B cell (primary cell): ENCODE results near the gene DCDC2C. TPM values are rescaled to one million over a fixed set of nuclear protein-coding genes. Genes with fewer than 3 reads are reported as not detected.

Source experiments
- ATAC-seq: fragments of 200-7000 bp; cut with Tn5 transposase; one replicate; pipeline ENCODE4 v1.10.0; 2021; ENCODE audit warnings: low read depth, mild to moderate bottlenecking, moderate number of reproducible peaks, moderate library complexity
- CTCF ChIA-PET: fragments of 350-600 bp; sonication (Branson Sonifier 250); formaldehyde crosslinking; loops from one replicate; lab custom pipeline; 2021; ENCODE audit warnings: antibody characterized with exemption, inconsistent platforms; lab: Charles Lee
- POLR2A ChIA-PET: fragments of 350-600 bp; sonication (Branson Sonifier 250); formaldehyde crosslinking; loops from one replicate; lab custom pipeline; 2021; ENCODE audit warnings: antibody characterized with exemption; lab: Charles Lee
- DNase-seq: peaks from one replicate; pipeline ENCODE4 v3.0.0; 2013
- H2AFZ ChIP-seq: 2 replicates; pipeline ENCODE4 v1.6.1; 2012; ENCODE audit warnings: mild to moderate bottlenecking, low read depth, low read length; ENCODE audit not compliant: insufficient read depth, poor library complexity, severe bottlenecking
- H3K27ac ChIP-seq, 2 donors: 1 replicate in 1 of 2; 2 replicates in 1 of 2; pipeline ENCODE4 v1.5.1; 2012 to 2013; ENCODE audit warnings: low read length in 2 of 2, mild to moderate bottlenecking in 2 of 2, moderate library complexity in 1 of 2
- H3K27me3 ChIP-seq, 4 experiments: fragments of 200-600 bp in 1 of 4; sonication (generic) in 1 of 4; replicated peaks in 1 of 4; 1 replicate in 2 of 4; 2 replicates in 2 of 4; pipeline versions ENCODE4 v1.6.1 to v1.7.0; 2013 to 2016; ENCODE audit warnings: low read length in 3 of 4, mild to moderate bottlenecking in 2 of 4, mixed read lengths in 1 of 4, moderate library complexity in 1 of 4; ENCODE audit not compliant: insufficient read depth in 4 of 4, control insufficient read depth in 3 of 4; ENCODE audit errors: control extremely low read depth in 1 of 4
- H3K36me3 ChIP-seq, 2 experiments: replicated peaks in 1 of 2; 1 replicate in 1 of 2; 2 replicates in 1 of 2; pipeline versions ENCODE4 v1.6.1 to v1.7.1; 2013; ENCODE audit warnings: low read length in 1 of 2; ENCODE audit not compliant: insufficient read depth in 2 of 2, control insufficient read depth in 1 of 2; ENCODE audit errors: control extremely low read depth in 1 of 2, extremely low read depth in 1 of 2
- H3K4me1 ChIP-seq, 2 donors: fragments of 200-600 bp in 1 of 2; sonication (generic) in 1 of 2; 1 replicate in 1 of 2; 2 replicates in 1 of 2; pipeline versions ENCODE4 v1.5.1 to v1.6.1; 2013 to 2017; ENCODE audit warnings: low read length in 2 of 2; ENCODE audit not compliant: control insufficient read depth in 2 of 2, insufficient read depth in 2 of 2
- H3K4me2 ChIP-seq: replicated peaks from 2 replicates; pipeline ENCODE3; 2012; ENCODE audit warnings: mild to moderate bottlenecking, low read depth, low read length; ENCODE audit not compliant: poor library complexity, severe bottlenecking
- H3K4me3 ChIP-seq, 5 experiments: fragments of 200-600 bp in 1 of 5; sonication (generic) in 1 of 5; 1 replicate in 3 of 5; 2 replicates in 2 of 5; pipeline versions ENCODE4 v1.5.1 to v1.7.0; 2011 to 2016; ENCODE audit warnings: low read length in 4 of 5, mild to moderate bottlenecking in 4 of 5, low read depth in 2 of 5, control low read depth in 1 of 5, moderate library complexity in 1 of 5; ENCODE audit not compliant: insufficient read depth in 1 of 5; ENCODE audit errors: control extremely low read depth in 1 of 5, extremely low read depth in 1 of 5
- H3K79me2 ChIP-seq: fragments of 200-600 bp; sonication (generic); one replicate; pipeline ENCODE4 v1.6.0; 2016; ENCODE audit warnings: low read length; ENCODE audit not compliant: control insufficient read depth, insufficient read depth
- H3K9ac ChIP-seq: fragments of 200-600 bp; sonication (generic); 2 replicates; pipeline ENCODE4 v1.6.1; 2017; ENCODE audit warnings: mild to moderate bottlenecking, low read length, moderate library complexity
- H3K9me3 ChIP-seq, 3 donors: one replicate each; pipeline versions ENCODE4 v1.6.1 to v1.7.1; 2013; ENCODE audit warnings: low read length in 2 of 3; ENCODE audit not compliant: control insufficient read depth in 2 of 3, insufficient read depth in 1 of 3; ENCODE audit errors: control extremely low read depth in 1 of 3
- H4K20me1 ChIP-seq: 2 replicates; pipeline ENCODE4 v1.6.0; 2012; ENCODE audit warnings: mild to moderate bottlenecking, low read length; ENCODE audit not compliant: insufficient read depth, control insufficient read depth, poor library complexity, severe bottlenecking
- H3K27ac Mint-ChIP-seq: one replicate; pipeline ENCODE4 v1.8.0; 2021; ENCODE audit warnings: mixed read lengths
- H3K27me3 Mint-ChIP-seq: one replicate; pipeline ENCODE4 v1.8.0; 2021; ENCODE audit warnings: mixed read lengths
- H3K4me1 Mint-ChIP-seq: one replicate; pipeline ENCODE4 v1.8.0; 2021; ENCODE audit warnings: mixed read lengths
- H3K4me3 Mint-ChIP-seq: one replicate; pipeline ENCODE4 v1.8.0; 2021; ENCODE audit warnings: mixed read lengths
- H3K9me3 Mint-ChIP-seq: one replicate; pipeline ENCODE4 v1.8.0; 2022; ENCODE audit warnings: mixed read lengths; ENCODE audit not compliant: insufficient read depth
- CTCF ChIP-seq: fragments of 200-600 bp; IDR thresholded peaks from one replicate; pipeline ENCODE4 v1.8.0; 2022; ENCODE audit warnings: antibody characterized with exemption, mild to moderate bottlenecking
- EZH2 ChIP-seq: IDR thresholded peaks from 2 replicates; pipeline ENCODE4 v1.6.1; 2012; ENCODE audit warnings: borderline replicate concordance, low read depth, mild to moderate bottlenecking, moderate library complexity, low read length; ENCODE audit not compliant: insufficient read depth, poor library complexity, severe bottlenecking
- WGBS: methylation state at CpG from one replicate; pipeline ENCODE4 v1.1.5; 2013; ENCODE audit warnings: missing lambda C conversion rate; ENCODE audit not compliant: insufficient coverage; 5-methylcytosine and 5-hydroxymethylcytosine counted together
- intact Hi-C: fragments of 100-400 bp; cut with micrococcal nuclease; formaldehyde crosslinking; loops from one replicate; pipeline ENCODE4 v1.10.0; 2022
- polyA plus RNA-seq: library from polyadenylated mRNA; depleted of rRNA; stranded (reverse); fragments of >200 nt; gene quantifications from 2 replicates; pipeline ENCODE4 v1.2.3, GENCODE V29; 2012
- total RNA-seq, 2 donors: library from RNA; stranded (reverse); fragments of 120-200 nt in 1 of 2; gene quantifications; 1 replicate in 1 of 2; 2 replicates in 1 of 2; pipeline versions ENCODE4 v1.2.3 to v1.2.4, GENCODE V29; 2013 to 2022

The DCDC2C gene
- total and polyA plus RNA-seq, 2 donors (not counting 1 experiment from before 2014, with no cell fraction given): not detected

GRCh38 chr2:3737128-3737527 is 33.8 kb downstream of the DCDC2C start:
- DNase-seq (no peak), ATAC-seq (no peak)
- Mint-ChIP-seq H3K4me3 (no peak overlapping the region), H3K27ac (no peak overlapping the region), H3K9me3 (no peaks in the 10 kb centered on the region), H3K27me3 (peaks cover 5% of the 10 kb centered on the region), H3K4me1 (no peaks in the 10 kb centered on the region)
- no peak overlapping the region for H2AFZ ChIP-seq
- no peak overlapping the region for H3K27ac ChIP-seq
- H3K9ac ChIP-seq: no peak overlapping the region
- no peaks in the 10 kb centered on the region for H3K36me3 ChIP-seq
- intact Hi-C loops: no loop called here
- H3K79me2 ChIP-seq: no peaks in the 10 kb centered on the region
- TF ChIP-seq EZH2 (no peak), CTCF (no peak)
- no peaks in the 10 kb centered on the region for H3K27me3 ChIP-seq
- WGBS: 94% methylated on average over 6 of the region's 9 CpGs
- no peak overlapping the region for H3K4me3 ChIP-seq
- H4K20me1 ChIP-seq: no peaks in the 10 kb centered on the region
- ChIA-PET POLR2A (no interaction called here), CTCF (no interaction called here)
- H3K9me3 ChIP-seq: no peaks in the 10 kb centered on the region
- H3K4me1 ChIP-seq: no peaks in the 10 kb centered on the region
- no peak overlapping the region for H3K4me2 ChIP-seq

GRCh38 chr2:3738454-3738853 is 35.1 kb downstream of the DCDC2C start:
- no peak overlapping the region for H3K27ac Mint-ChIP-seq
- no CpG with 5 or more reads among the region's 3 CpGs for WGBS
- H3K9ac ChIP-seq: no peak overlapping the region

More at GRCh38 chr2:3738454-3738853, 35.1 kb downstream of the DCDC2C start:
- Histone ChIP-seq H3K4me3 (no peak overlapping the region), H3K79me2 (no peaks in the 10 kb centered on the region), H3K9me3 (no peaks in the 10 kb centered on the region), H3K4me1 (no peaks in the 10 kb centered on the region), H4K20me1 (no peaks in the 10 kb centered on the region), H3K4me2 (no peak overlapping the region), H3K27ac (no peak overlapping the region), H3K36me3 (no peaks in the 10 kb centered on the region), H2AFZ (no peak overlapping the region), H3K27me3 (no peaks in the 10 kb centered on the region)
- intact Hi-C loops: no loop called here
- Mint-ChIP-seq H3K9me3 (no peaks in the 10 kb centered on the region), H3K4me3 (no peak overlapping the region), H3K4me1 (no peaks in the 10 kb centered on the region), H3K27me3 (peaks cover 5% of the 10 kb centered on the region)
- ATAC-seq: no peak
- TF ChIP-seq EZH2: no peak
- no peak for TF ChIP-seq CTCF
- DNase-seq: no peak
- CTCF ChIA-PET: no interaction called here
- POLR2A ChIA-PET: no interaction called here
